IPS-NIHi7 (cell line): Measurements from ENCODE around the gene EML6.

Experiments
- DNase-seq: peaks from one replicate; pipeline ENCODE4 v3.0.0; 2012; ENCODE audit warnings: mixed read lengths; ENCODE audit errors: extremely low spot score

Gene EML6

GRCh38 chr2:54912305-54912704 lies 188.8 kb downstream of the EML6 start:
- DNase-seq = no peak

GRCh38 chr2:54912893-54913292 lies 189.4 kb downstream of the EML6 start:
- DNase-seq = no peak

GRCh38 chr2:54914637-54915036 lies 191.2 kb downstream of the EML6 start:
- no peak for DNase-seq

- no peak for DNase-seq
Observed at GRCh38 chr2:54915101-54915500, 191.6 kb downstream of the EML6 start.

- DNase-seq = no peak
Observed at GRCh38 chr2:54916637-54917036, 193.2 kb downstream of the EML6 start.

GRCh38 chr2:54918647-54919280 lies 195.3 kb downstream of the EML6 start:
- DNase-seq = no peak

GRCh38 chr2:54920660-54921059 lies 197.2 kb downstream of the EML6 start:
- DNase-seq = no peak

GRCh38 chr2:54924121-54924520 lies 200.7 kb downstream of the EML6 start:
- no peak for DNase-seq

- DNase-seq = no peak
Observed at GRCh38 chr2:54925022-54925421, 201.6 kb downstream of the EML6 start.

- DNase-seq = no peak
Observed at GRCh38 chr2:54927085-54927750, 203.8 kb downstream of the EML6 start.

- no peak for DNase-seq
Observed at GRCh38 chr2:54927751-54928615, 204.5 kb downstream of the EML6 start.

- DNase-seq = no peak
Observed at GRCh38 chr2:54928719-54929118, 205.3 kb downstream of the EML6 start.

- no peak for DNase-seq
Observed at GRCh38 chr2:54931473-54931872, 208.0 kb downstream of the EML6 start.

- no peak for DNase-seq
Observed at GRCh38 chr2:54935389-54935788, 211.9 kb downstream of the EML6 start.

GRCh38 chr2:54936766-54937165 lies 213.3 kb downstream of the EML6 start:
- DNase-seq = no peak

- DNase-seq = no peak
Observed at GRCh38 chr2:54939446-54940118, 216.1 kb downstream of the EML6 start.

GRCh38 chr2:54940723-54941122 lies 217.3 kb downstream of the EML6 start:
- DNase-seq = no peak

GRCh38 chr2:54941248-54941984 lies 218.0 kb downstream of the EML6 start:
- no peak for DNase-seq

- no peak for DNase-seq
Observed at GRCh38 chr2:54942373-54942772, 218.9 kb downstream of the EML6 start.

GRCh38 chr2:54944724-54945326 lies 221.4 kb downstream of the EML6 start:
- no peak for DNase-seq
